GM12878 (cell line): ENCODE data around the gene PFKP. TPM values are rescaled to one million over a fixed set of nuclear protein-coding genes. Genes with fewer than 3 reads are reported as not detected.

Experiments
- ATAC-seq: fragments of 200-7000 bp; cut with Tn5 transposase; 3 replicates; pipeline ENCODE4 v1.9.1; 2020; ENCODE audit warnings: mild to moderate bottlenecking, moderate library complexity
- BruUV-seq: library from RNA; stranded (reverse); fragments of 400-500 nt; replicated peaks from 2 replicates; lab custom pipeline; 2021; lab: Mats Ljungman, UMichigan
- CTCF ChIA-PET: fragments of 300-600 bp; sonication (Branson Sonifier 250); formaldehyde crosslinking; extraction: SDS; loops from one replicate; lab custom pipeline; 2021; ENCODE audit warnings: inconsistent platforms; lab: Yijun Ruan, JAX
- POLR2A ChIA-PET: fragments of 350-600 bp; formaldehyde crosslinking; extraction: SDS; loops from one replicate; lab custom pipeline; 2021; ENCODE audit warnings: inconsistent platforms; lab: Charles Lee
- RAD21 ChIA-PET: fragments of 300-600 bp; sonication (Branson Sonifier 250); formaldehyde crosslinking; loops from one replicate; lab custom pipeline; 2023; ENCODE audit warnings: antibody characterized with exemption; ENCODE audit not compliant: unreplicated experiment; lab: Charles Lee
- SMC1A ChIA-PET: fragments of 300-600 bp; sonication (Branson Sonifier 250); formaldehyde crosslinking; loops from one replicate; lab custom pipeline; 2023; ENCODE audit not compliant: unreplicated experiment, uncharacterized antibody; lab: Charles Lee
- DNase-seq: peaks from one replicate; pipeline ENCODE4 v3.0.0-alpha.2; 2011; ENCODE audit warnings: low read depth, low spot score
- FAIRE-seq: peaks from 3 replicates; lab custom pipeline; 2011; peaks lifted over from hg19 to GRCh38; lab: Jason Lieb, UNC
- H2AFZ ChIP-seq: 2 replicates; pipeline ENCODE4 v1.6.0; 2011; ENCODE audit warnings: low read depth, low read length, control low read depth; ENCODE audit not compliant: control insufficient read depth
- H3K27ac ChIP-seq: 2 replicates; pipeline ENCODE4 v1.5.1; 2011; ENCODE audit warnings: control low read depth; ENCODE audit not compliant: control insufficient read depth, insufficient read depth
- H3K27me3 ChIP-seq, 2 experiments: replicated peaks in 1 of 2; 2 replicates each; pipeline versions ENCODE4 v1.6.0 to v1.6.1; 2011; ENCODE audit warnings: low read length in 1 of 2; ENCODE audit not compliant: control insufficient read depth in 2 of 2, insufficient read depth in 2 of 2
- H3K36me3 ChIP-seq, 2 experiments: 2 replicates each; pipeline ENCODE4 v1.5.1; 2011; ENCODE audit warnings: low read length in 1 of 2; ENCODE audit not compliant: control insufficient read depth in 2 of 2, insufficient read depth in 2 of 2
- H3K4me1 ChIP-seq: 2 replicates; pipeline ENCODE4 v1.6.1; 2011; ENCODE audit warnings: mild to moderate bottlenecking, low read length, moderate library complexity, mixed read lengths; ENCODE audit not compliant: control insufficient read depth, insufficient read depth
- H3K4me2 ChIP-seq: 2 replicates; pipeline ENCODE4 v1.6.0; 2011; ENCODE audit warnings: control low read depth; ENCODE audit not compliant: control insufficient read depth, insufficient read depth
- H3K4me3 ChIP-seq: fragments of 200-600 bp; sonication (generic); 2 replicates; pipeline ENCODE4 v1.5.1; 2016
- H3K79me2 ChIP-seq: 2 replicates; pipeline ENCODE4 v1.6.0; 2011; ENCODE audit warnings: low read length; ENCODE audit not compliant: control insufficient read depth, insufficient read depth
- H3K9ac ChIP-seq: 2 replicates; pipeline ENCODE4 v1.8.0; 2011; ENCODE audit warnings: low read length, control low read depth, mixed read lengths; ENCODE audit not compliant: control insufficient read depth, insufficient read depth
- H3K9me3 ChIP-seq: replicated peaks from 3 replicates; pipeline ENCODE4 v1.5.1; 2011; ENCODE audit warnings: mild to moderate bottlenecking, low read length; ENCODE audit not compliant: control insufficient read depth, insufficient read depth
- H4K20me1 ChIP-seq: 2 replicates; pipeline ENCODE4 v1.6.0; 2011; ENCODE audit not compliant: control insufficient read depth, insufficient read depth
- CHD4 ChIP-seq: fragments of 200-600 bp; sonication (generic); IDR thresholded peaks from 2 replicates; pipeline ENCODE4 v1.6.1; 2016; ENCODE audit warnings: mild to moderate bottlenecking
- CREM ChIP-seq: IDR thresholded peaks from 2 replicates; pipeline ENCODE4 v1.6.1; 2014; ENCODE audit warnings: antibody characterized with exemption, low read depth
- HCFC1 ChIP-seq: fragments of 150-350 bp; IDR thresholded peaks from 2 replicates; pipeline ENCODE4 v1.6.1; 2014; ENCODE audit warnings: low read length
- HDAC2 ChIP-seq: fragments of 200-600 bp; sonication (generic); IDR thresholded peaks from 2 replicates; pipeline ENCODE4 v1.6.1; 2017
- MYC ChIP-seq: IDR thresholded peaks from 2 replicates; pipeline ENCODE4 v1.6.1; 2011; ENCODE audit warnings: mild to moderate bottlenecking, low read length, moderate library complexity, inconsistent platforms; ENCODE audit not compliant: insufficient read depth, insufficient replicate concordance, insufficient read length, severe bottlenecking
- NFIC ChIP-seq: IDR thresholded peaks from 2 replicates; pipeline ENCODE4 v1.6.1; 2012; ENCODE audit warnings: low read depth, mild to moderate bottlenecking, inconsistent platforms, low read length, moderate library complexity
- NR2C1 ChIP-seq: fragments of 450-650 bp; IDR thresholded peaks from 2 replicates; pipeline ENCODE4 v1.6.1; 2017; ENCODE audit warnings: antibody characterized with exemption, mild to moderate bottlenecking, moderate library complexity
- NRF1 ChIP-seq: conservative IDR thresholded peaks from 2 replicates; pipeline ENCODE4 v1.6.1; 2011; ENCODE audit warnings: mild to moderate bottlenecking, low read depth, low read length, improper control_type of control experiment
- PML ChIP-seq: IDR thresholded peaks from 2 replicates; pipeline ENCODE4 v1.6.1; 2012; ENCODE audit warnings: low read length, inconsistent platforms
- POLR2A ChIP-seq: IDR thresholded peaks from 2 replicates; pipeline ENCODE4 v1.6.1; 2011; ENCODE audit warnings: low read depth, mild to moderate bottlenecking, low read length
- POLR2AphosphoS2 ChIP-seq: IDR thresholded peaks from 2 replicates; pipeline ENCODE4 v1.6.1; 2011; ENCODE audit warnings: low read depth, mild to moderate bottlenecking, low read length, improper control_type of control experiment, moderate library complexity
- POLR2AphosphoS5 ChIP-seq: IDR thresholded peaks from 2 replicates; pipeline ENCODE4 v1.6.1; 2011; ENCODE audit warnings: mild to moderate bottlenecking, low read length, inconsistent platforms
- SMAD5 ChIP-seq: IDR thresholded peaks from 2 replicates; pipeline ENCODE4 v1.6.1; 2016; ENCODE audit warnings: antibody characterized with exemption, low read depth
- SMARCA5 ChIP-seq: fragments of 450-650 bp; IDR thresholded peaks from 2 replicates; pipeline ENCODE4 v1.6.1; 2017; ENCODE audit warnings: mild to moderate bottlenecking
- SMC3 ChIP-seq: IDR thresholded peaks from 2 replicates; pipeline ENCODE4 v1.6.1; 2011; ENCODE audit warnings: low read length, improper control_type of control experiment, borderline replicate concordance
- SPI1 ChIP-seq: IDR thresholded peaks from 2 replicates; pipeline ENCODE4 v1.6.1; 2011; ENCODE audit warnings: low read depth, mild to moderate bottlenecking, low read length, moderate library complexity, borderline replicate concordance; ENCODE audit not compliant: insufficient read depth
- TARDBP ChIP-seq: IDR thresholded peaks from 2 replicates; pipeline ENCODE4 v1.6.1; 2016; ENCODE audit warnings: borderline replicate concordance
- YBX1 ChIP-seq: fragments of 450-650 bp; IDR thresholded peaks from 2 replicates; pipeline ENCODE4 v1.6.1; 2016; ENCODE audit warnings: antibody characterized with exemption
- YY1 ChIP-seq: IDR thresholded peaks from 2 replicates; pipeline ENCODE4 v1.6.1; 2011; ENCODE audit warnings: low read depth, mild to moderate bottlenecking, low read length
- ZNF622 ChIP-seq: fragments of 450-650 bp; IDR thresholded peaks from 2 replicates; pipeline ENCODE4 v1.6.1; 2017; ENCODE audit warnings: mild to moderate bottlenecking, inconsistent platforms
- WGBS: methylation state at CpG from one replicate; pipeline ENCODE4 v1.1.6; 2016; ENCODE audit warnings: low lambda C conversion rate; ENCODE audit not compliant: insufficient replicate concordance, insufficient coverage; ENCODE audit errors: missing lambda C conversion rate; 5-methylcytosine and 5-hydroxymethylcytosine counted together
- in situ Hi-C: fragments of 300-500 bp; cut with MboI; formaldehyde crosslinking; loops from 9 replicates; pipeline ENCODE4 v1.14.3; 2018; ENCODE audit warnings: mixed read lengths
- intact Hi-C: fragments of 100-400 bp; cut with micrococcal nuclease; formaldehyde crosslinking; loops from one replicate; pipeline ENCODE4 v1.14.2; 2022; ENCODE audit not compliant: unreplicated experiment
- polyA plus RNA-seq, 11 experiments: library from polyadenylated mRNA; depleted of rRNA in 4 of 11; unstranded in 6 of 11; stranded (reverse) in 5 of 11; fragments of >200 nt; fragmentation: Nextera tagmentation in 4 of 11; fragmentation: Illumina TruSeq in 1 of 11; extraction: Ambion mirVana in 4 of 11; extraction: Trizol in 1 of 11; gene quantifications; 1 replicate in 1 of 11; 2 replicates in 10 of 11; pipeline versions ENCODE4 v1.2.1 to v1.2.3, GENCODE V29; 2011 to 2016; ENCODE audit warnings: inconsistent platforms in 2 of 11, missing spikeins in 2 of 11, low read depth in 1 of 11
- total RNA-seq, 4 experiments: library from RNA; depleted of rRNA in 3 of 4; stranded (reverse); fragments of >200 nt in 3 of 4; fragmentation: Illumina TruSeq in 1 of 4; extraction: Trizol in 1 of 4; gene quantifications; 2 replicates each; pipeline versions ENCODE4 v1.2.1 to v1.2.3, GENCODE V29; 2013 to 2021
- TF ChIP-seq, protein P1 (sequence below): IDR thresholded peaks from 2 replicates; pipeline ENCODE4 v1.6.1; 2012; ENCODE audit warnings: mild to moderate bottlenecking, low read depth, low read length
- TF ChIP-seq, protein P2 (sequence below): IDR thresholded peaks from 2 replicates; pipeline ENCODE4 v1.6.1; 2011; ENCODE audit warnings: borderline replicate concordance, low read depth, mild to moderate bottlenecking, moderate library complexity, low read length; ENCODE audit not compliant: insufficient read depth, poor library complexity, severe bottlenecking

The PFKP gene
- total and polyA plus RNA-seq, 10 of the 15 experiments (the other 5 are each of a cell fraction or from before 2014, with no cell fraction given), result 27.0 to 145 (median 95.7) TPM

DNA sequence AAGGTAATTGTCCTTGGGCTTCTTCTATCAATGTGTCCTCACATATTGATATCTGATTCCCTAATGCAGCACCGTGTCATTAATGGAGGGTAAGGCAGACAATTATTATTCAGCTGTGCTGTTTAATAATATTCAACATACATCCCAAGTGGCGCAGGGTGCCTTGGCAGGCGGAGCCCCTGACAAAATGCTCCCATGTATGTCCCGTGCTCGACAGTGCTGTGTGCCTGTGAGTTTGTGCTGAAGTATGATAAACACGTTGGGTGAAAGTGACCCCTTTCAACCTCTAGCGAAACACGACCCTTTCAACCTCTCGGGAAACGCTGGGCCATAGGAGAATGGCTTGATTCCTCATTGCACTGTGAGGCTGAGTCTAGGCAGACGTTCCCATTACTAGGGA lies 31.3 kb downstream of the PFKP start (continued):
- TF ChIP-seq, protein P1, sequence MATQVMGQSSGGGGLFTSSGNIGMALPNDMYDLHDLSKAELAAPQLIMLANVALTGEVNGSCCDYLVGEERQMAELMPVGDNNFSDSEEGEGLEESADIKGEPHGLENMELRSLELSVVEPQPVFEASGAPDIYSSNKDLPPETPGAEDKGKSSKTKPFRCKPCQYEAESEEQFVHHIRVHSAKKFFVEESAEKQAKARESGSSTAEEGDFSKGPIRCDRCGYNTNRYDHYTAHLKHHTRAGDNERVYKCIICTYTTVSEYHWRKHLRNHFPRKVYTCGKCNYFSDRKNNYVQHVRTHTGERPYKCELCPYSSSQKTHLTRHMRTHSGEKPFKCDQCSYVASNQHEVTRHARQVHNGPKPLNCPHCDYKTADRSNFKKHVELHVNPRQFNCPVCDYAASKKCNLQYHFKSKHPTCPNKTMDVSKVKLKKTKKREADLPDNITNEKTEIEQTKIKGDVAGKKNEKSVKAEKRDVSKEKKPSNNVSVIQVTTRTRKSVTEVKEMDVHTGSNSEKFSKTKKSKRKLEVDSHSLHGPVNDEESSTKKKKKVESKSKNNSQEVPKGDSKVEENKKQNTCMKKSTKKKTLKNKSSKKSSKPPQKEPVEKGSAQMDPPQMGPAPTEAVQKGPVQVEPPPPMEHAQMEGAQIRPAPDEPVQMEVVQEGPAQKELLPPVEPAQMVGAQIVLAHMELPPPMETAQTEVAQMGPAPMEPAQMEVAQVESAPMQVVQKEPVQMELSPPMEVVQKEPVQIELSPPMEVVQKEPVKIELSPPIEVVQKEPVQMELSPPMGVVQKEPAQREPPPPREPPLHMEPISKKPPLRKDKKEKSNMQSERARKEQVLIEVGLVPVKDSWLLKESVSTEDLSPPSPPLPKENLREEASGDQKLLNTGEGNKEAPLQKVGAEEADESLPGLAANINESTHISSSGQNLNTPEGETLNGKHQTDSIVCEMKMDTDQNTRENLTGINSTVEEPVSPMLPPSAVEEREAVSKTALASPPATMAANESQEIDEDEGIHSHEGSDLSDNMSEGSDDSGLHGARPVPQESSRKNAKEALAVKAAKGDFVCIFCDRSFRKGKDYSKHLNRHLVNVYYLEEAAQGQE, result no peak
- TF ChIP-seq PML (no peak), NFIC (no peak), TARDBP (no peak), HCFC1 (no peak), CHD4 (no peak)
- TF ChIP-seq, all 136 proteins: peak for 0

DNA sequence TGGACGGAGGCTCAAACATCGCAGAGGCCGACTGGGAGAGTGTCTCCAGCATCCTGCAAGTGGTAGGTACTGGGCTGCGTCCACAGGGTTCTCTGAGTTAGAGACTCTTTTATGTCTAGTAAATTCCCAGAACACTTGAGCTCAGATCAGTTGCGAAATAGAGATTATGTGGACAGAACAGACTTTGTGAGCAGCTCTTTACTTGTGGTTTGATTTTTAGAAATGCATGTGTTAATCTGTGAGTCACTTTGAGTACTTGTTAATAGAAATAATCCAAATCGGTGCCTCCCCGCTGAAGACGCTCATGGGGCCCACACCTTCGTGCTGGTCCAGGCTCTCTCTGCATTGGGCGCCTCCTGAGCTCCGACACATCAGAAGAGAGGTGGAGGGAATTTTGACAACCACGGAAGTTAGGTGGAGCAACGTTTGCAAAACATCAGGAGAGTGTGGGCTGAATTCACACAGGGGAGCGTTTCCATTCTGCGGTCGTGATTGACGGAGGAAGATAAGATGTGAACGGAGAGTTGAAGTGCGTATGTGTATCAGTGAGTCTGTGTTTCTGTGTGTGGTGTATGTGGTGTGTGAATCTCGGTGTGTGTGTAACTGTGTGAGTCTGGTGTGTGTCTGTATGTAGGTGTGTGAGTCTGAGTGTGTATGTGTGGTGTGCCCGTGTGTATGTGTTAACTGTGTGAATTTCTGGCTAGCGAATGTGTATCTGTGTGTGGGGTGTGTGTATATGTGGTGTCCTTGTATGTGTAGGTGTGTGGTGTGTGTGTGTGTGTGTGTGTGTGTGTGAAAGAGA lies 32.1 kb downstream of the PFKP start:
- FAIRE-seq (no peak), ATAC-seq (no peak), DNase-seq (no peak)
- CTCF ChIA-PET, result no interaction called here
- Histone ChIP-seq H3K4me3 (no peak overlapping the region), H3K27me3 (no peaks in the 10 kb centered on the region), H3K36me3 (peaks cover 31 to 46% of the 10 kb centered on the region in 2 experiments), H3K79me2 (peaks cover 25% of the 10 kb centered on the region), H4K20me1 (no peaks in the 10 kb centered on the region; the same call in 1 of the 2 replicates), H3K4me2 (no peak overlapping the region), H3K4me1 (peaks cover 13% of the 10 kb centered on the region), H3K9ac (no peak overlapping the region), H3K9me3 (no peaks in the 10 kb centered on the region), H3K27ac (no peak overlapping the region), H2AFZ (no peak overlapping the region)
- WGBS, result 95% methylated on average over 22 of the region's 22 CpGs
- SMC1A ChIA-PET, result no interaction called here
- intact Hi-C loops (no loop called here), in situ Hi-C loops (no loop called here)
- no TSS peak for BruUV-seq
- RAD21 ChIA-PET, result no interaction called here
- POLR2A ChIA-PET, result no interaction called here
- TF ChIP-seq CREM, result no peak
- TF ChIP-seq POLR2AphosphoS2, result no peak
- TF ChIP-seq POLR2A, result no peak
- no peak for TF ChIP-seq YBX1
- TF ChIP-seq NR2C1, result no peak
- TF ChIP-seq ZNF622, result no peak
- TF ChIP-seq SMC3, result no peak
- no peak for TF ChIP-seq SPI1
- no peak for TF ChIP-seq YY1
- no peak for TF ChIP-seq SMAD5
- TF ChIP-seq NRF1, result no peak
- peak; percentile 52; the same call in 1 of the 2 replicates for TF ChIP-seq POLR2AphosphoS5
- TF ChIP-seq, protein P2, sequence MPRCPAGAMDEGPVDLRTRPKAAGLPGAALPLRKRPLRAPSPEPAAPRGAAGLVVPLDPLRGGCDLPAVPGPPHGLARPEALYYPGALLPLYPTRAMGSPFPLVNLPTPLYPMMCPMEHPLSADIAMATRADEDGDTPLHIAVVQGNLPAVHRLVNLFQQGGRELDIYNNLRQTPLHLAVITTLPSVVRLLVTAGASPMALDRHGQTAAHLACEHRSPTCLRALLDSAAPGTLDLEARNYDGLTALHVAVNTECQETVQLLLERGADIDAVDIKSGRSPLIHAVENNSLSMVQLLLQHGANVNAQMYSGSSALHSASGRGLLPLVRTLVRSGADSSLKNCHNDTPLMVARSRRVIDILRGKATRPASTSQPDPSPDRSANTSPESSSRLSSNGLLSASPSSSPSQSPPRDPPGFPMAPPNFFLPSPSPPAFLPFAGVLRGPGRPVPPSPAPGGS, result peak; percentile 25
- TF ChIP-seq SMARCA5, result no peak
- TF ChIP-seq MYC, result no peak
- TF ChIP-seq HDAC2, result no peak
